OCI-LY7 (cell line): Measurements from ENCODE around the gene HS2ST1. TPM values are rescaled to one million over a fixed set of nuclear protein-coding genes. Genes with fewer than 3 reads are reported as not detected.

Source experiments
- BruUV-seq: library from RNA; stranded (reverse); fragments of 400-500 nt; replicated peaks from 2 replicates; lab custom pipeline; 2021; lab: Mats Ljungman, UMichigan
- CTCF ChIA-PET: fragments of 300-600 bp; sonication (Branson Sonifier 250); formaldehyde crosslinking; loops from one replicate; lab custom pipeline; 2022; ENCODE audit warnings: antibody characterized with exemption; ENCODE audit not compliant: unreplicated experiment; lab: Charles Lee
- POLR2A ChIA-PET: fragments of 300-600 bp; sonication (Branson Sonifier 250); formaldehyde crosslinking; loops from one replicate; lab custom pipeline; 2022; ENCODE audit warnings: antibody characterized with exemption; lab: Charles Lee
- DNase-seq: peaks from one replicate; pipeline ENCODE4 v3.0.0-alpha.2; 2015; ENCODE audit warnings: low spot score
- H2AFZ ChIP-seq: fragments of 200-600 bp; sonication (generic), shearing (Covaris generic); 2 replicates; pipeline ENCODE4 v1.6.1; 2014; ENCODE audit warnings: mild to moderate bottlenecking, antibody characterized with exemption, low read length, moderate library complexity
- H3K27ac ChIP-seq: fragments of 200-600 bp; sonication (generic); 2 replicates; pipeline ENCODE4 v1.5.1; 2014; ENCODE audit warnings: mixed run types, low read depth, mild to moderate bottlenecking, moderate library complexity, low read length, inconsistent platforms; ENCODE audit not compliant: poor library complexity, severe bottlenecking
- H3K36me3 ChIP-seq: fragments of 200-600 bp; sonication (generic); 2 replicates; pipeline ENCODE4 v1.6.1; 2014; ENCODE audit warnings: mild to moderate bottlenecking, antibody characterized with exemption, low read length, moderate library complexity, mixed read lengths; ENCODE audit not compliant: insufficient read depth
- H3K4me1 ChIP-seq: fragments of 200-600 bp; sonication (generic); 2 replicates; pipeline ENCODE4 v1.5.1; 2014; ENCODE audit warnings: mild to moderate bottlenecking, low read length; ENCODE audit not compliant: insufficient read depth, poor library complexity, severe bottlenecking
- H3K4me2 ChIP-seq: fragments of 200-600 bp; sonication (generic); 2 replicates; pipeline ENCODE4 v1.6.1; 2014; ENCODE audit warnings: mild to moderate bottlenecking, low read length
- H3K4me3 ChIP-seq: fragments of 200-600 bp; sonication (generic); 2 replicates; pipeline ENCODE4 v1.5.1; 2014; ENCODE audit warnings: mild to moderate bottlenecking, low read depth, low read length; ENCODE audit not compliant: poor library complexity, severe bottlenecking
- H3K79me2 ChIP-seq: fragments of 200-600 bp; sonication (generic); 2 replicates; pipeline ENCODE4 v1.6.1; 2016; ENCODE audit warnings: low read depth, mild to moderate bottlenecking, low read length, moderate library complexity, mixed read lengths; ENCODE audit not compliant: insufficient read depth
- H3K9me2 ChIP-seq: fragments of 200-600 bp; sonication (generic); 2 replicates; pipeline ENCODE4 v1.6.1; 2016; ENCODE audit warnings: mild to moderate bottlenecking, low read length, mixed read lengths; ENCODE audit not compliant: insufficient read depth
- H3K9me3 ChIP-seq: fragments of 200-600 bp; sonication (generic); 2 replicates; pipeline ENCODE4 v1.6.1; 2014; ENCODE audit warnings: mild to moderate bottlenecking, mixed run types, low read length, mixed read lengths
- H4K20me1 ChIP-seq: fragments of 200-600 bp; sonication (generic); 2 replicates; pipeline ENCODE4 v1.6.1; 2014; ENCODE audit warnings: mild to moderate bottlenecking, antibody characterized with exemption, low read length, moderate library complexity, mixed read lengths; ENCODE audit not compliant: insufficient read depth
- CTCF ChIP-seq: fragments of 200-600 bp; sonication (generic); conservative IDR thresholded peaks from 2 replicates; pipeline ENCODE4 v1.5.1; 2014; ENCODE audit warnings: mild to moderate bottlenecking, antibody characterized with exemption, low read length, moderate library complexity, mixed read lengths
- EZH2phosphoT487 ChIP-seq: fragments of 200-600 bp; sonication (generic); IDR thresholded peaks from 2 replicates; pipeline ENCODE4 v1.6.1; 2018; ENCODE audit warnings: low read depth, borderline replicate concordance, mild to moderate bottlenecking, mixed run types, antibody characterized with exemption, low read length, moderate library complexity, mixed read lengths
- intact Hi-C: fragments of 100-400 bp; cut with micrococcal nuclease; formaldehyde crosslinking; loops from one replicate; pipeline ENCODE4 v1.10.0; 2022; ENCODE audit not compliant: unreplicated experiment
- total RNA-seq, 2 experiments: library from RNA; depleted of rRNA in 1 of 2; stranded (reverse); fragments of >200 nt in 1 of 2; shearing (Covaris generic) in 1 of 2; gene quantifications; 2 replicates each; pipeline ENCODE4 v1.2.3, GENCODE V29; 2014 to 2022

The HS2ST1 gene
- total RNA-seq, 2 experiments from 2014 or later = 20.9 to 63.7 TPM

- Histone ChIP-seq H3K4me2 (no peak overlapping the region), H3K4me1 (peaks cover 26% of the 10 kb centered on the region), H3K9me3 (no peaks in the 10 kb centered on the region), H3K79me2 (peaks cover 100% of the 10 kb centered on the region), H3K4me3 (no peak overlapping the region), H2AFZ (no peak overlapping the region), H4K20me1 (peaks cover 4% of the 10 kb centered on the region; the same call in 1 of the 2 replicates), H3K9me2 (no peaks in the 10 kb centered on the region), H3K36me3 (peaks cover 18% of the 10 kb centered on the region), H3K27ac (no peak overlapping the region)
- ChIA-PET POLR2A (interaction anchor here (1.6 kb wide), 1 partner anchor 18 kb away, joined by 5 read pairs; no protein-coding TSS in a partner anchor), CTCF (no interaction called here)
- no TSS peak for BruUV-seq
- DNase-seq = no peak
- TF ChIP-seq CTCF (no peak), EZH2phosphoT487 (no peak)
- intact Hi-C loops = no loop called here
Measured at GRCh38 chr1:86951430-86951829, 37.0 kb downstream of the HS2ST1 start.

DNA sequence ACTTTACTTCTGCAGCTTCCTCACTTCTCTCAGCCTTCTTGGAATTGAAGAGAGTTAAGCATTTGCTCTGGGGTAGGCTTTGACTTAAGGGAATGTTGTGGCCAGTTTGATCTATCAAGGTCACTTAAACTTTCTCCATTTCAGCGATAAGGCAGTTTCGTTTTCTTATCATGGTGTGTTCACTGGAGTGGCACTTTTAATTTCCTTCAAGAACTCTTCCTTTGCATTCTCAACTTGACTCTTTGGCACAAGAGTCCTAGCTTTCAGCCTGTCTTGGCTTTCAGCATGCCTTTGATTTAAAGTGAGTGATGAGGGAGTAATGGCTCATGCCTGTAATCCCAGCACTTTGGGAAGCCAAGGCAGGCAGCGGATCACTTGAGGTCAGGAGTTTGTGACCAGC is 38.7 kb downstream of the HS2ST1 start:
- H3K79me2 ChIP-seq = peaks cover 100% of the 10 kb centered on the region
- H3K4me3 ChIP-seq = peak overlapping the region; percentile 11
- DNase-seq = no peak
- H3K27ac ChIP-seq = no peak overlapping the region
- H3K4me2 ChIP-seq = peak overlapping the region; percentile 37; the same call in 1 of the 2 replicates
- no TSS peak for BruUV-seq
- ChIA-PET POLR2A (interaction anchor here (0.6 to 2.2 kb wide), 9 partner anchors 9 to 559 kb away, joined by 3 to 6 read pairs (median 4); no protein-coding TSS in a partner anchor), CTCF (no interaction called here)
- H4K20me1 ChIP-seq = peaks cover 10% of the 10 kb centered on the region; the same call in 1 of the 2 replicates
- peaks cover 26% of the 10 kb centered on the region for H3K4me1 ChIP-seq
- H3K9me3 ChIP-seq = no peaks in the 10 kb centered on the region
- intact Hi-C loops = no loop called here
- H2AFZ ChIP-seq = no peak overlapping the region
- H3K36me3 ChIP-seq = peaks cover 28% of the 10 kb centered on the region
- TF ChIP-seq CTCF (no peak), EZH2phosphoT487 (no peak)
- no peaks in the 10 kb centered on the region for H3K9me2 ChIP-seq

GRCh38 chr1:86955678-86956077 is 41.2 kb downstream of the HS2ST1 start:
- Histone ChIP-seq H3K9me3 (peaks cover 14% of the 10 kb centered on the region; the same call in 1 of the 2 replicates), H3K36me3 (peaks cover 44% of the 10 kb centered on the region), H3K79me2 (peaks cover 99% of the 10 kb centered on the region), H3K4me1 (peaks cover 25% of the 10 kb centered on the region), H3K27ac (no peak overlapping the region), H4K20me1 (peaks cover 10% of the 10 kb centered on the region; the same call in 1 of the 2 replicates), H3K4me2 (no peak overlapping the region), H3K4me3 (no peak overlapping the region), H2AFZ (no peak overlapping the region), H3K9me2 (no peaks in the 10 kb centered on the region)
- intact Hi-C loops = no loop called here
- BruUV-seq = no TSS peak
- ChIA-PET POLR2A (interaction anchor here (0.5 to 1.3 kb wide), 7 partner anchors 9 to 41 kb away, joined by 3 to 5 read pairs (median 3); partner anchors contain the start of gene HS2ST1), CTCF (no interaction called here)
- DNase-seq = no peak
- TF ChIP-seq CTCF = no peak
- no peak for TF ChIP-seq EZH2phosphoT487
